Activated CD8-positive, alpha-beta T cell treated with anti-CD3 and anti-CD28 coated beads for 36 hours (primary cell): ENCODE data around the gene PMEPA1. TPM values are rescaled to one million over a fixed set of nuclear protein-coding genes. Genes with fewer than 3 reads are reported as not detected.

ENCODE experiments used
- ATAC-seq: fragments of 200-7000 bp; cut with Tn5 transposase; one replicate; pipeline ENCODE4 v1.10.0; 2021; ENCODE audit warnings: mild to moderate bottlenecking, moderate library complexity
- CTCF ChIA-PET: fragments of 350-600 bp; sonication (Branson Sonifier 250); formaldehyde crosslinking; loops from one replicate; lab custom pipeline; 2021; ENCODE audit warnings: antibody characterized with exemption; lab: Charles Lee
- POLR2A ChIA-PET: fragments of 350-600 bp; sonication (Branson Sonifier 250); formaldehyde crosslinking; loops from one replicate; lab custom pipeline; 2021; ENCODE audit warnings: antibody characterized with exemption; lab: Charles Lee
- DNase-seq: peaks from one replicate; pipeline ENCODE4 v3.0.0-alpha.2; 2020
- H3K27ac Mint-ChIP-seq: one replicate; pipeline ENCODE4 v1.8.0; 2021; ENCODE audit warnings: mild to moderate bottlenecking, mixed read lengths
- H3K27me3 Mint-ChIP-seq: one replicate; pipeline ENCODE4 v1.8.0; 2021; ENCODE audit warnings: mixed read lengths
- H3K36me3 Mint-ChIP-seq: one replicate; pipeline ENCODE4 v1.8.0; 2021; ENCODE audit warnings: low read depth, mixed read lengths
- H3K4me1 Mint-ChIP-seq: one replicate; pipeline ENCODE4 v1.8.0; 2021; ENCODE audit warnings: low read depth, mixed read lengths
- H3K4me3 Mint-ChIP-seq: one replicate; pipeline ENCODE4 v1.8.0; 2021; ENCODE audit warnings: mild to moderate bottlenecking, moderate library complexity, mixed read lengths
- H3K9me3 Mint-ChIP-seq: one replicate; pipeline ENCODE4 v1.8.0; 2021; ENCODE audit warnings: mixed read lengths
- intact Hi-C: fragments of 100-400 bp; cut with micrococcal nuclease; formaldehyde crosslinking; loops from one replicate; pipeline ENCODE4 v1.10.0; 2022
- total RNA-seq, 2 experiments: library from RNA; stranded (reverse); gene quantifications; one replicate each; pipeline ENCODE4 v1.2.3, GENCODE V29; 2021
- TF ChIP-seq, protein P1 (sequence below): fragments of 200-600 bp; IDR thresholded peaks from one replicate; pipeline ENCODE4 v1.8.0; 2022; ENCODE audit warnings: antibody characterized with exemption, mild to moderate bottlenecking

Gene PMEPA1
- total RNA-seq, 2 experiments from 2014 or later, result 1.7 to 2.0 TPM

DNA sequence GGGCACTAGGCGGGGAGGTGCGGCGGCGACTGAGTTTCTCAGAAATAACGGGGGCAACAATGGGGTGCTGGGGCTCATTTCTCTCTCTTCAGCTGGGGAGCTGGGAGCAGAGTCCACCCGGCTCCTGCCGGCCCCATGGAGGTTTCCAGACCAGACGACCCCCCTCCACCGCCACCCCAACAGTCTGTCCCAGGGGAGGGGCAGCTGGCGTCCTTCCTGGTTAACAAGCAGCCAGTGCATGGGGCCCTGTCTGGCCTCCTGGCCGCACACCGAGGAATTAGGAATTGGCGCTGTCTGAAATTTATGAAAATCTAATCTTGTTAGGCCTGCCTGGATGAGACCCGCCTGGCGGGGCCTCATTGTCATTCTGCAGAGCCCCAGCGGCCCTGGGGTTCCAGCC lies 42.4 kb downstream of the PMEPA1 start:
- no peak overlapping the region for H3K27ac Mint-ChIP-seq
- ATAC-seq, result no peak
- H3K36me3 Mint-ChIP-seq, result no peaks in the 10 kb centered on the region
- peaks cover 13% of the 10 kb centered on the region for H3K4me1 Mint-ChIP-seq
- no peaks in the 10 kb centered on the region for H3K9me3 Mint-ChIP-seq
- CTCF ChIA-PET, result no interaction called here
- POLR2A ChIA-PET, result no interaction called here
- TF ChIP-seq, protein P1, sequence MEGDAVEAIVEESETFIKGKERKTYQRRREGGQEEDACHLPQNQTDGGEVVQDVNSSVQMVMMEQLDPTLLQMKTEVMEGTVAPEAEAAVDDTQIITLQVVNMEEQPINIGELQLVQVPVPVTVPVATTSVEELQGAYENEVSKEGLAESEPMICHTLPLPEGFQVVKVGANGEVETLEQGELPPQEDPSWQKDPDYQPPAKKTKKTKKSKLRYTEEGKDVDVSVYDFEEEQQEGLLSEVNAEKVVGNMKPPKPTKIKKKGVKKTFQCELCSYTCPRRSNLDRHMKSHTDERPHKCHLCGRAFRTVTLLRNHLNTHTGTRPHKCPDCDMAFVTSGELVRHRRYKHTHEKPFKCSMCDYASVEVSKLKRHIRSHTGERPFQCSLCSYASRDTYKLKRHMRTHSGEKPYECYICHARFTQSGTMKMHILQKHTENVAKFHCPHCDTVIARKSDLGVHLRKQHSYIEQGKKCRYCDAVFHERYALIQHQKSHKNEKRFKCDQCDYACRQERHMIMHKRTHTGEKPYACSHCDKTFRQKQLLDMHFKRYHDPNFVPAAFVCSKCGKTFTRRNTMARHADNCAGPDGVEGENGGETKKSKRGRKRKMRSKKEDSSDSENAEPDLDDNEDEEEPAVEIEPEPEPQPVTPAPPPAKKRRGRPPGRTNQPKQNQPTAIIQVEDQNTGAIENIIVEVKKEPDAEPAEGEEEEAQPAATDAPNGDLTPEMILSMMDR, result no peak
- H3K4me3 Mint-ChIP-seq, result no peak overlapping the region
- H3K27me3 Mint-ChIP-seq, result no peaks in the 10 kb centered on the region
- DNase-seq, result no peak
- intact Hi-C loops, result no loop called here

DNA sequence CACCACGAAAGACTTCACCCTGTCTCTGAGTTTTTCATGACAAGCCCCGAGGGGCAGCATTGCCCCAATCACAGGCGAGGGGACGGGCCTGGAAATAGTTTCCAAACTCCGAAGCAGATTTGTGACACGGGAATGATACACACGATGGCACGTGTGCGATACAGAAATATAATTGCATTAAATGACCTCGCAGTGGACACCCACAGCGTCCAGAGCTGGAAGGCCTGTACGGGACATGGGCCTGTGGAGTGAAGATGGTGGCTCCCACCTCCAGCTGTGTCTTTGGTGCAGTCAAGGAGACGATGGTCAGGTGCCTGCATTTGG lies 43.0 kb downstream of the PMEPA1 start:
- ChIA-PET CTCF (no interaction called here), POLR2A (interaction anchor here (1.0 kb wide), 1 partner anchor 46 kb away, joined by 3 read pairs; the partner anchor contains the start of gene ZBP1)
- H3K27me3 Mint-ChIP-seq, result no peaks in the 10 kb centered on the region
- intact Hi-C loops, result no loop called here
- DNase-seq, result no peak
- no peak overlapping the region for H3K4me3 Mint-ChIP-seq
- no peak for ATAC-seq
- no peak overlapping the region for H3K27ac Mint-ChIP-seq
- TF ChIP-seq, protein P1, result no peak
- H3K9me3 Mint-ChIP-seq, result no peaks in the 10 kb centered on the region
- H3K4me1 Mint-ChIP-seq, result peaks cover 11% of the 10 kb centered on the region
- no peaks in the 10 kb centered on the region for H3K36me3 Mint-ChIP-seq

DNA sequence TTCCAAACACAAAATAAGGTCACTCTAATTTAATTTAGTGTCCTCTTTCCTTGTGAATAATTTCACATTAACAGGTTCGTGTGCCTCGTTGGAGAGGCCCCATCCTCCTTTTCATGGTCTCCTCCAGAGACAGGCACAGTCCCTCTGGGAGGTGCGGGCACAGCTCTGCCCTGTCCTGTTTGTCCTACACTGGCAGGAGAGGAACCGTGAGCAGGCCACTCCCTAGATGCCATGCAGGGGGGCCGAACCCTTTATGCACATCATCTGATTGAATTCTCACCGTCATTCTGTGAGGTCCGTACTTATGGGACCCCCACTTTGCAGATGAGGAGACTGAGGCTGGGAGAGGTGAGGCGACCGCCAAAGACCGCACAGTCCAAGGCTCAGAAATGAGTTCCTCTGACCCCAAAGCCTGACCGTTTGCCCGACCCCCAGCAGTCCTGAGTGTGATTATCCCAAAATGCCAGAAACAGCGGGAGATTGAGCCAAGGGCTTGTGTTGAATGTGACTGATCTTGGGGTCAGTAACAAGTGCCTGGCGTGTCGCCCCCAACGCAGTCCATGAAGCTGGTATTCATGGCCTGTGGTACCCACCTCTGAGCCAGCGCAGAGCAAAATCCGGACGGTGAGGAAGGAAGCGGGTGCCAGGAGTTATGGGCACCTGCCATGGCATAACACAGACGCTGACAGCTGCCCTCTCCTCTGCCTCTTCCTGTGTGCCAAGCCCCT lies 43.5 kb downstream of the PMEPA1 start:
- CTCF ChIA-PET, result no interaction called here

DNA sequence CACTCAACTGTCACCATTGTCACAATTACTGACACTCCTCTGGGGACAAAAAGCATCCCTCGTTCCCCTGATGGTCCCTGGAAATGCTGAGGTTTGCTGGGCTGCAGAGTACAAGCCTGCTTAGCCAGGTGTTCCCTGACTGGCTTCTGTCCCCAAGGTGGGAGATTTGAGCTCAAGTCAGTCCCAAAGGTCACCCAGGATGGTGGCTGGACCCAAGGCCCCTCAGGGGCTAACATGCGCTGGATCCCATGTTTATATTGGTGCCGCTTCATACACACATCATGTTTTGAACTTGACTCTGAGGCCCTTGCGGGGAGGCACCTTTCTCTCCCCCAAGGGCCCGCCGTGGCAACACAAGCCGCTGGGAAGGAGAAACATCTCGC lies 44.2 kb downstream of the PMEPA1 start:
- intact Hi-C loops, result no loop called here
- POLR2A ChIA-PET, result no interaction called here
- no peak for DNase-seq
- TF ChIP-seq, protein P1, result no peak
- CTCF ChIA-PET, result interaction anchor here (1.0 kb wide), 1 partner anchor 60 kb away, joined by 3 read pairs; no protein-coding TSS in a partner anchor
- Mint-ChIP-seq H3K4me1 (peaks cover 15% of the 10 kb centered on the region), H3K36me3 (no peaks in the 10 kb centered on the region), H3K4me3 (no peak overlapping the region), H3K27ac (no peak overlapping the region), H3K9me3 (no peaks in the 10 kb centered on the region), H3K27me3 (no peaks in the 10 kb centered on the region)
- ATAC-seq, result no peak

More for the DNA sequence above, 43.5 kb downstream of the PMEPA1 start:
- Mint-ChIP-seq H3K4me3 (no peak overlapping the region), H3K27me3 (no peaks in the 10 kb centered on the region), H3K36me3 (no peaks in the 10 kb centered on the region), H3K27ac (no peak overlapping the region), H3K4me1 (peaks cover 11% of the 10 kb centered on the region), H3K9me3 (no peaks in the 10 kb centered on the region)
- no peak for ATAC-seq
- POLR2A ChIA-PET, result interaction anchor here (1.0 kb wide), 1 partner anchor 46 kb away, joined by 3 read pairs; the partner anchor contains the start of gene ZBP1
- no peak for DNase-seq
- intact Hi-C loops, result no loop called here
- TF ChIP-seq, protein P1, result no peak

DNA sequence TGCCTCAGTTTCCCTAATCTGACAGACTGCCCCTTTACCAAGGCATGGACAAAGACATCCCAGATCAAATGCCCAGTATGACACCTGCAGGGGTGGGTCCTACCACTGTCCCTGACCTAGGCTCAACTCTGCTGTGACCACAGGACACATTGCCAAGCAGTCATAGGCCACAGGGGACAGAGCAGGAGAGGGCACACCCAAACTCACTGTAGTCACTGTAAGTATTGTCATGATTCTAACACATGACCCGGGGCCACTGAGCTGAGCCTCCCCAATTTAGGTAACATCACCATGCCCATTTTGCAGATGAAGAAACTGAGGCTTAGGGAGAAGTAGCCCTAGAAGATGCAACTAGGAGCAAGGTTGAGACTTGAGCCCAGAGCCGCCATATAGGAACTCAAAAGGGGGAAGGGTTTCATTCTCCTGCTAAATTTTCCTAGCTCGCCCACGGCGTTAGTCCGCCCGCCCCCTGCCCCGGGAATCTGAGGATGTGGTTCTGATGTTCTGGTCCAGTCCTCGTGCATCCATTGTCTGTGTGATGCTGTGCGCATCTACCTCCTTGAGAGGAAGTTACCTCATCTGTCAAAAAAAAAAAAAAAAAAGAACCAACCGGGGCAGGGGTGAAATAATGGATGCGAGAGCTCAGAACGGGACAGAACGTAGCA lies 44.8 kb downstream of the PMEPA1 start:
- Mint-ChIP-seq H3K27me3 (no peaks in the 10 kb centered on the region), H3K27ac (no peak overlapping the region), H3K36me3 (no peaks in the 10 kb centered on the region), H3K4me1 (peaks cover 18% of the 10 kb centered on the region), H3K4me3 (no peak overlapping the region), H3K9me3 (no peaks in the 10 kb centered on the region)
- TF ChIP-seq, protein P1, result no peak
- intact Hi-C loops, result no loop called here
- POLR2A ChIA-PET, result no interaction called here
- DNase-seq, result no peak
- ATAC-seq, result no peak
- CTCF ChIA-PET, result interaction anchor here (1.0 kb wide), 1 partner anchor 59 kb away, joined by 3 read pairs; no protein-coding TSS in a partner anchor
